HG03135 (cell line): ENCODE results near the gene APCDD1L.
"Not testable (repeated sequence)": the region's sequence is repeated elsewhere in the genome, so short reads cannot be mapped to it uniquely, and the experiment has no call there.

Experiments
- ATAC-seq: cut with Tn5 transposase; IDR thresholded peaks from one replicate; pipeline ENCODE4 v1.9.1; 2021; ENCODE audit warnings: mild to moderate bottlenecking, moderate library complexity; ENCODE audit not compliant: unreplicated experiment

Gene APCDD1L

DNA sequence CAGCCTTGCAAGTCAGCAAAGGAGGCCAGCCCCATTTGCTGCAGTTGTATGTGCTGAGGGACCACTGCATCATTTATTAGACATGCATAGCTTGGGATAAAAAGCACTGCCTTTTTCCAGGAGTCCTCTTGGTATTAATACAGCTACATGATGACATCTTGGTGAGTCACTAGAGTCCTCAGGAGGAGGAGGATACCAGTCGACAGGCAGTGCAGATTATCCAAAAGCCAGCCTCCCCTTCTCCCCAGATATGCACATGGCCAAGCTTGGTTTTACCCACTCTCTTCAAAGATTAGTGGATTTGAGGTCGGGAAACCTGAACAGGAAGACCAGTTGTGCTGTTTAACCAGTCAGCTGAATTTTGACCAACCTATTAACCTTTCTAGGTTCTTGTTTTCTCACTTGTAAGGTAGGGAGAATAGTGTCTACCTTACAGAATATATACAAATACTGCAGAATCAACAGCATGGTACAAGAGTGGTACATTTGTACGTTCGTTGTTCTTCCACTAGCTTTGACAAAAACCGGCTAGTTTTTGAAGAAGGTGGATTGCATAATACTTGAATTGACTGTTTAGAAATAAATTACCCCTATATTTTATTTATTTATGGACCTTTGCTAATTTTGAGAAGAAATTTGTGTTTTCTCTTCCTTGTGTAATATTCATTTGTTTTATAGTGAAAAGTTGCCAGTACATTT, 94.3 kb downstream of the APCDD1L start:
- ATAC-seq = no peak

DNA sequence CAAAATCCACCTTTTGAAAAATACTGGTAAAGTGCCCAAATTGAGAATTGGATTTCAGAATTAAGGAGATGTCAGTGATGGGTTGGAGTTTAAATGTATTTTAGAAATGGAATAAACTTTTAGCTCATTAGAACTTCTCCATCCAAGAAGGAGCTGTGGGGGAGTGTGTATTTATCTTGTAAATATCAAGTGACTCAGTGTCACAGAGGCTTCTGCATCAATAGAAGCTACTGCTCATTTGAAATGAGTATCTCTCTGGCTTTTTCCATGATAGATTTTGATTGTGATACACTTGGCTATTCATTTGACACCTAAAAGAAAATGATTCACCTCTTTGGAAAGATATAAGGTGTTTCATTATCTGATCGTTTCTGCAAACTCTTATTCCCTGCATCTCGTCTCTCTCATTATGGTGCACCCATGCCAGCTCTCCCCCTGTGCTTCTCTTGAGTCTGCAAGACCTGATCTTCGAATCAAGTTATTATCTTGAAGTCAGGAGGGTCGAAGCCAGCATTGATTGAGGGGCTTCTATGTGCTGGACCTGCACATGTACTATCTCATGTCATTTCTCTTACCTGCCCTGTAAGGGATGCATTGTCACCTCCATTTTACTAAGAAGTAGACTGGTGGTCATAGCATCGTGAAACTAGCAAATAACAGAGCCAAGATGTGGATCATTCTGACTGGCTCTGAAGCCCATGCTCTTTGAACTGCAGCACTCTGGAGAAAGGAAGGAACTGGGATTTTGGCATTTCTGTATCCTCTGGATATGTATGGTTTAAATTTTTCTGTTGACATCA, 96.0 kb downstream of the APCDD1L start:
- no peak for ATAC-seq

DNA sequence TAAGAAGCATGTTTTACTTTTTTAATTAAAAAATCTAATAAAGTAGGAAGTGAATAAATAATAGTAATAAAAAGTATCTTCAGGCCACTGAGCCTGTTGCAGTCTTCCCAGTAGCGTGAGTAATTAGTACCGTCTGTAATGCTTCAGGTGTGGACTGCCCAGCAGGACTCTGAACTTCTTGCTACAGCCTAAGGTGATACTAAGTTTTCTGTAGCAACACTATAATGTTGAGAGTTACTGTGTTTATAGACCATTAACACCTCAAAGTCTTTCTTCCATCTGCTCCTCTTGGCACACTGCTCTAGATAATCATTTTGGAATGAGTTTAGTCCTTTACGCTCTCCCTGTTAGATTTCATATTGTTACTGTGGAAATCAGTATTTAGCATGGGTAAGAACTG, 97.8 kb downstream of the APCDD1L start:
- ATAC-seq = no peak

DNA sequence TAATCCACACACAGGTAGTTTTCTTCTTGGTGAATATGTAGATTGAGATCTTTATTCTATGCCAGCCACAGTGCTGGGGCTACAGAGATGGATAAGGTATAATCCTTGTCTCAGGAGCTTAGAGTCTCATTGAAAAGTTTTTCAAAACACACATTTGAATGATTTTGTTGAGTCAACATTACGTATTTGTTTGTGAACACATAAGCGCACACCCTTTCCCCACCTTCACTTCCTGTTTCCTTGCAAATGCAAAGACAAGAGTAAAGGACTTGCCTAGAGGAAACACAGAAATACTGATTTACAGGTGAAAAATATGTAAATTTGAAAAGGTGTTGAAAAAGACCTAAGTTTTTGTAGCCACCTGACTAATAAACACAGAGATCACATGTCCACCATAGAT, 98.4 kb downstream of the APCDD1L start:
- ATAC-seq = no peak

DNA sequence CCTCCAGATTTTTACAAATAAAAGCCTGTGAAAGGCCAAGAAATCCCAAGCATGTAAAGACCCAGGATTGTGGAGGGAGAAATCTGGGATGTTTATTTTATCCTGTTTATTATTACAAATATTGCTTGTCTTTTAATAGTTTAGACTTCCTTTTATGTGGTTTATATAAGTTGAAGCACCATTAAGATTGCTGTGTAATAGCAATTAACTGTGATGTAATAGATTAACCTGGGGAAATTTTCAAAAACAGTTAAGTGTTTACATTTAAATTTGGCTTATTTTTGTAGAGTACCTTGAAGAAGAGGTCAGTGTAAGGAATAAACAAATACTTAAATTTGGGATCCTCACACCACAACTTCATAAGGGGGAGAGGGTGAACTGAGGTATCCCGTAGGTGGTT, 99.1 kb downstream of the APCDD1L start:
- no peak for ATAC-seq

DNA sequence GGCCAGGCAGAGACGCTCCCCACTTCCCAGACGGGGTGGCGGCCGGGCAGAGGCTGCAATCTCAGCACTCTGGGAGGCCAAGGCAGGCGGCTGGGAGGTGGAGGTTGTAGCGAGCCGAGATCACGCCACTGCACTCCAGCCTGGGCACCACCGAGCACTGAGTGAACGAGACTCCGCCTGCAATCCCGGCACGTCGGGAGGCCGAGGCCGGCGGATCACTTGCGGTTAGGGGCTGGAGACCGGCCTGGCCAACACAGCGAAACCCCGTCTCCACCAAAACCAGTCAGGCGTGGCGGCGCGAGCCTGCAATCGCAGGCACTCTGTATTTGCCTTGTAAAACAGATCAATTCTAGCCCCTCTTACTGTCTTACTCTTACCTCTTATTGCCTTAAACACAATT, 100.4 kb downstream of the APCDD1L start:
- not testable (repeated sequence) for ATAC-seq

DNA sequence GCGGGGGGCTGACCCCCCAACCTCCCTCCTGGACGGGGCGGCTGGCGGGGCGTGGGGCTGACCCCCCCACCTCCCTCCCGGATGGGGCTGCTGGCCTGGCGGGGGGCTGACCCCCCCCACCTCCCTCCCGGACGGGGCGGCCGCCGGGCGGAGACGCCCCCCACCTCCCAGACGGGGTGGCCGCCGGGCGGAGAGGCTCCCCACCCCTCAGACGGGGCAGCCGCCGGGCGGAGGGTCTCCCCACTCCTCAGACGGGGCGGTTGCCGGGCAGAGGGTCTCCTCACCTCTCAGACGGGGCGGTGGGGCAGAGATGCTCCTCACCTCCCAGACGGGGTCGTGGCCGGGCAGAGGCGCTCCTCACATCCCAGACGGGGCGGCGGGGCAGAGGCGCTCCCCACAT, 101.0 kb downstream of the APCDD1L start:
- not testable (repeated sequence) for ATAC-seq
